Endometrial microvascular endothelial cells (primary cell): Measurements from ENCODE around the gene CSTF1. TPM values are rescaled to one million over a fixed set of nuclear protein-coding genes. Genes with fewer than 3 reads are reported as not detected.

Source experiments
- in situ Hi-C: cut with HindIII; loops from 2 replicates; pipeline ENCODE4 v1.10.0; 2017; ENCODE audit warnings: low sequenced_read_pairs, low pct_unique_long_range_greater_than_20kb; ENCODE audit errors: inconsistent ontology term
- total RNA-seq: library from RNA; depleted of rRNA; stranded (reverse); fragments of >200 nt; gene quantifications from one replicate; pipeline ENCODE4 v1.2.3, GENCODE V29; 2015; ENCODE audit errors: inconsistent ontology term

CSTF1 gene
- 53.6 TPM for total RNA-seq

- in situ Hi-C loops = no loop called here
These were observed at the start of gene CSTF1, which contains the start of gene AURKA for GRCh38 chr20:56392132-56392880. CSTF1 (plus strand) TSS chr20:56392645; CDS start chr20:56395553, 2,908 bp downstream. AURKA (minus strand) TSS chr20:56392215; CDS start chr20:56388197, 4,018 bp downstream.

GRCh38 chr20:56342783-56343182 lies 49.7 kb upstream of the CSTF1 start:
- in situ Hi-C loops = no loop called here

- in situ Hi-C loops = no loop called here
These were observed 48.5 kb upstream of the CSTF1 start for GRCh38 chr20:56343861-56344381.

- in situ Hi-C loops = no loop called here
These were observed 46.5 kb upstream of the CSTF1 start for GRCh38 chr20:56345911-56346310.

- in situ Hi-C loops = no loop called here
These were observed 44.7 kb upstream of the CSTF1 start for GRCh38 chr20:56347628-56348304.

- in situ Hi-C loops = no loop called here
These were observed 44.1 kb upstream of the CSTF1 start for GRCh38 chr20:56348305-56348693.

GRCh38 chr20:56348746-56349145 lies 43.7 kb upstream of the CSTF1 start:
- in situ Hi-C loops = no loop called here

GRCh38 chr20:56350842-56351241 lies 41.6 kb upstream of the CSTF1 start:
- in situ Hi-C loops = no loop called here

- in situ Hi-C loops = no loop called here
These were observed 39.9 kb upstream of the CSTF1 start for GRCh38 chr20:56352345-56353055.

GRCh38 chr20:56353356-56353755 lies 39.1 kb upstream of the CSTF1 start:
- in situ Hi-C loops = no loop called here

GRCh38 chr20:56358070-56358469 lies 34.4 kb upstream of the CSTF1 start:
- in situ Hi-C loops = no loop called here

GRCh38 chr20:56358600-56359211 lies 33.7 kb upstream of the CSTF1 start, which contains the start of gene FAM210B:
FAM210B (plus strand) TSS chr20:56358974; CDS start chr20:56359006, 32 bp downstream.
- in situ Hi-C loops = no loop called here

GRCh38 chr20:56359212-56360132 lies 33.0 kb upstream of the CSTF1 start:
- in situ Hi-C loops = no loop called here

GRCh38 chr20:56360133-56360907 lies 32.1 kb upstream of the CSTF1 start:
- in situ Hi-C loops = no loop called here

- in situ Hi-C loops = no loop called here
These were observed 31.6 kb upstream of the CSTF1 start for GRCh38 chr20:56360908-56361205.

- in situ Hi-C loops = no loop called here
These were observed 30.5 kb upstream of the CSTF1 start for GRCh38 chr20:56361900-56362299.

- in situ Hi-C loops = no loop called here
These were observed 29.5 kb upstream of the CSTF1 start for GRCh38 chr20:56362833-56363413.
